ENCODE data around the gene KDM4E.
"Not testable (repeated sequence)": the region's sequence is repeated elsewhere in the genome, so short reads cannot be mapped to it uniquely, and the experiment has no call there.

The KDM4E gene

DNA sequence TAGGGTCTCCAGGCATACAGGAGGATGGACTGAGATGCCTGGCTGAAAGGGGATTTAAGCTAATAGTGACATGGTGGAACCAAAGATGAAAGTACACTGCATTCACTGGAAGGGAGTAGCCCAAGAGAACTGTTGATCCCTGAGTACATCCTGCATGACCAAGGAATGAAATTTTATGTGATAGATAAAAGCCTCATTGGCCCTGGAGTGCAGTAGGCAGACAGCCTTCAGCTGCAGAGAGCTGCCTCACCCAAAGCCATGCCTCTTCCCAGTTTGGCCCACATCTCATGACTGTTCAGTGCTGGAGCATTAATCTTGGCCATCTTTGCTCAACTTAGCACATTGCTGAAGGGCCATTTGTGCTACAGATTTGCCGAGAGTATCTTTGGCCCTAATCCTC, 8.0 kb downstream of the KDM4E start:
- no peak for DNase-seq (ENCODE audit: low read depth)
- no peak overlapping the region for H3K4me3 ChIP-seq (ENCODE audit: control insufficient read depth, low read depth, low read length)
- TF ChIP-seq CTCF (IDR thresholded peaks at IDR 0.05; ENCODE audit: control insufficient read depth, insufficient read depth, low read depth, low read length, missing control alignments): no peak

DNA sequence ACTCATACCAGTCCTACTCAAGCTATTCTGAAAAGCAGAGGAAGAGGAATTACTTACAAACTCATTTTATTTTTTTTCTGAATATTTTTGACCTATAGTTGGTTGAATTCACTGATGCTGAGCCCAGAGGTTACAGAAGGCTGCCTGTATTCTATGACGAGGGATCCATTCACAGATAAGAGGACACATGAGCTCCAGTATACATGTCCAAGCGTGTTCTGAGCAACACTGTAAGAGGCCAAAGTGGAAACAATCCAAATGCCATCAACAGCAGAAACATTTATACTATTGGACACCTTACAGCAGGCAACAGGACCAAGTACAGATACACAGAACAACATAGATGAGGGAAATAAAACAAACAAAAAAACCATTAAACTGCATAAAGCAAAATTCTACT, 10.3 kb downstream of the KDM4E start:
- DNase-seq (ENCODE audit: low read depth): no peak
- H3K4me3 ChIP-seq (ENCODE audit: control insufficient read depth, low read depth, low read length): no peak overlapping the region
- TF ChIP-seq CTCF (IDR thresholded peaks at IDR 0.05; ENCODE audit: control insufficient read depth, insufficient read depth, low read depth, low read length, missing control alignments): no peak

- not testable (repeated sequence) for H3K4me3 ChIP-seq (ENCODE audit: control insufficient read depth, low read depth, low read length); DNase-seq (ENCODE audit: low read depth)
Measured at GRCh38 chr11:95037356-95038035, 12.4 kb downstream of the KDM4E start.

DNA sequence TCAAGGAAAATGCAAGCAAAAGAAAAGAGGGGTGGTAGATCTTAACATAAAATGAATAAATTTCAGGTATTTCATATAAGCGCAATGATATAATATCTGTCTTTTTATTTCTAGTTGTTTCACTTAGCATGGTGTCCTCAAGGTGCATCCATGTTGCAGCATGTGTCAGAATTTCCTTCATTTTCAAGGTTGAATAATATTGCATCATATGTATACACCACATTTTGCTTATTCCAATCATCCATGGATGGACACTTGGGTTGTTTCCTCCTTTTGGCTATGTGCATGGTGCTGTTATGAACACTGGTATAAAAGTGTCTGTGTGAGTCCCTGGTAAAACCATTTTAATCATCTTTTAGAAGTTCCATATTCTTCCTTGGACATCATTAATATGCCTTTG, 17.2 kb downstream of the KDM4E start:
- TF ChIP-seq CTCF (IDR thresholded peaks at IDR 0.05; ENCODE audit: control insufficient read depth, insufficient read depth, low read depth, low read length, missing control alignments): no peak
- no peak for DNase-seq (ENCODE audit: low read depth)
- no peak overlapping the region for H3K4me3 ChIP-seq (ENCODE audit: control insufficient read depth, low read depth, low read length)

- TF ChIP-seq CTCF (IDR thresholded peaks at IDR 0.05; ENCODE audit: control insufficient read depth, insufficient read depth, low read depth, low read length, missing control alignments): no peak
- H3K4me3 ChIP-seq (ENCODE audit: control insufficient read depth, low read depth, low read length): no peak overlapping the region
- DNase-seq (ENCODE audit: low read depth): no peak
Measured at GRCh38 chr11:95042906-95043305, 17.8 kb downstream of the KDM4E start.

GRCh38 chr11:95044010-95044409, 19.0 kb downstream of the KDM4E start:
- TF ChIP-seq CTCF (IDR thresholded peaks at IDR 0.05; ENCODE audit: control insufficient read depth, insufficient read depth, low read depth, low read length, missing control alignments): no peak
- H3K4me3 ChIP-seq (ENCODE audit: control insufficient read depth, low read depth, low read length): no peak overlapping the region
- DNase-seq (ENCODE audit: low read depth): no peak

GRCh38 chr11:95045812-95046211, 20.8 kb downstream of the KDM4E start:
- no peak overlapping the region for H3K4me3 ChIP-seq (ENCODE audit: control insufficient read depth, low read depth, low read length)
- no peak for TF ChIP-seq CTCF (IDR thresholded peaks at IDR 0.05; ENCODE audit: control insufficient read depth, insufficient read depth, low read depth, low read length, missing control alignments)
- DNase-seq (ENCODE audit: low read depth): no peak

DNA sequence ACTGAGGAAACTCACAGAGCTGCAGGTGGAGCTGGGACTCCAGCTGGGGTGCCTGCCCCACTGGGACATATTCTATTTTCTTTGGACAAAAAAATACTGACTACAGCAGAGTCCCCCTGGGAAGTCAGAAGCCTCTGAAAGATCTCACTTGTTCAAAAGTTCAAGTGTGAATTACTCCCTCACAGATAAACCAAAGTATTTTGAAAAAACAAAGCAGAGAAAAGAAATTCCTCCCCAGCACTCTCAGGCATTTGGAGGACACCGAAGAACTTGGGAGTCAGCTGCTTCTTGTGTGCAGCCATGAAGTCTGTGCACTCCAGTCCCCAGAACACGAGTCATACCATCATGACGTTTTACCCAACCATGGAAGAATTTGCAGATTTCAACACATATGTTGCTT, 24.1 kb downstream of the KDM4E start, which contains the start of gene KDM4F:
TSS of gene KDM4F (plus strand) at position 301 of the 400 bp plus-strand sequence.
- not testable (repeated sequence) for H3K4me3 ChIP-seq (ENCODE audit: control insufficient read depth, low read depth, low read length); DNase-seq (ENCODE audit: low read depth)
